ENCODE results near the gene AKAP6. TPM values are rescaled to one million over a fixed set of nuclear protein-coding genes. Genes with fewer than 3 reads are reported as not detected.

Gene AKAP6
- total RNA-seq, 2 experiments from 2014 or later = 0.83 to 1.7 TPM

GRCh38 chr14:32669391-32669790, 340.3 kb downstream of the AKAP6 start:
- no peaks in the 10 kb centered on the region for H3K36me3 Mint-ChIP-seq (ENCODE audit: low read depth)
- no peaks in the 10 kb centered on the region for H3K27me3 Mint-ChIP-seq (ENCODE audit: low read depth)
- no peaks in the 10 kb centered on the region for H3K9me3 Mint-ChIP-seq (ENCODE audit: insufficient read depth)
- no peaks in the 10 kb centered on the region for H3K4me1 Mint-ChIP-seq (ENCODE audit: low read depth)
- ATAC-seq (no peak), DNase-seq (no peak)
- ChIA-PET POLR2A (no interaction called here), CTCF (no interaction called here)
- no peak overlapping the region for H3K4me3 Mint-ChIP-seq
- no peak overlapping the region for H3K27ac Mint-ChIP-seq

DNA sequence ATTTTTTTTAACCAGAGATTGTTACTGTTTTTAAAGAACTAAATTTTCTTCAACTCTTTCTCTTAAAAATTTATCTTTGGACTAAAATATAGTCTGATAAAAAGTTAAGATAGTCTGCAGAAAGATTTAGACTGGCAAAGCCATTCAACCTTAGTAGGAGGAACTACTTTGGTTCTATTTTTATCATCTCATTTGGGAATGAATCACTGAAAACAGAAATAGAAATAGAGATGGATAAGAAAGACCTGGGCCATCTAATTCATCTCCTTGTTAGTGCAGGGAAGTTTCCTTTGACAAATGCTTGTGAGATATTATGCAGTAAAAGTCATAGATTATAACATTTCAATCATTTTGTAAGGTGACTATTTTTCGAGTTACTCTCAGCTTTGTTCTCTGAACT, 346.3 kb downstream of the AKAP6 start:
- no peak overlapping the region for H3K4me3 Mint-ChIP-seq
- no peak overlapping the region for H3K27ac Mint-ChIP-seq
- no peaks in the 10 kb centered on the region for H3K4me1 Mint-ChIP-seq (ENCODE audit: low read depth)
- no peak for DNase-seq
- POLR2A ChIA-PET = no interaction called here
- CTCF ChIA-PET = no interaction called here
- H3K9me3 Mint-ChIP-seq (ENCODE audit: insufficient read depth) = no peaks in the 10 kb centered on the region
- no peak for ATAC-seq
- H3K36me3 Mint-ChIP-seq (ENCODE audit: low read depth) = no peaks in the 10 kb centered on the region
- H3K27me3 Mint-ChIP-seq (ENCODE audit: low read depth) = no peaks in the 10 kb centered on the region

DNA sequence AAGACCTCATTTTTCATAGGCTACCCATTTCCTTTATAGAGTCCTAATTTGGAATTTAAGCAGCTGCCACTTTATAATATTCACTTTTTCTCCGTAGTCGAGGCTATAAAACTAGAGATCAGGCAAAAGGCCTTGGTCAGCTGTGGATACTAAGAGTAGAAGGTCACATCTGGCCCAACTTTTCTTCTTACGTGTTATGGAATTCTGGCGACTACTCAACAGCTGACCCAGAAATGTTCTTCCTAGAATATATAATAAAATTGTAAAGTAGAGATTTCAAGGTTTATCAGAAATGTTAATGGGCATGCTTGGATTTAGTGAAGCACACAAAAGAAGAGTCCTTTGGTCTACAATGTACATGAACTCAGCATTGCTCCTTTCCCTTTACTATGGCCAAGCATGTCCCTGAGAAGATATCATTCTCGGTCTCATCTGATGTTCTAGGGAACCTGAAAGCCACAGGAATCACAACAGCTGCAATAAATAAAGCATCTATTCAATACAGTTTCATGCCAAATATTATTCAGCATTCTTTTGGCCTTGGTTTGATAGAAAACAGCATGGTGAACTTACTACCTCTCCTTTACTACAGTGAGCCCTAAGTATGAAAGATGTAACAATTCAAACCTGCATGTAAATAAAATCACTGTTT, 348.2 kb downstream of the AKAP6 start:
- Mint-ChIP-seq H3K4me3 (no peak overlapping the region), H3K27me3 (ENCODE audit: low read depth) (no peaks in the 10 kb centered on the region), H3K36me3 (ENCODE audit: low read depth) (no peaks in the 10 kb centered on the region), H3K4me1 (ENCODE audit: low read depth) (no peaks in the 10 kb centered on the region), H3K9me3 (ENCODE audit: insufficient read depth) (no peaks in the 10 kb centered on the region), H3K27ac (no peak overlapping the region)
- no peak for ATAC-seq
- DNase-seq = no peak
- ChIA-PET CTCF (no interaction called here), POLR2A (no interaction called here)

- no peaks in the 10 kb centered on the region for H3K27me3 Mint-ChIP-seq (ENCODE audit: low read depth)
- no peak for ATAC-seq
- no peaks in the 10 kb centered on the region for H3K9me3 Mint-ChIP-seq (ENCODE audit: insufficient read depth)
- ChIA-PET CTCF (no interaction called here), POLR2A (no interaction called here)
- no peak overlapping the region for H3K27ac Mint-ChIP-seq
- H3K4me3 Mint-ChIP-seq = no peak overlapping the region
- H3K4me1 Mint-ChIP-seq (ENCODE audit: low read depth) = no peaks in the 10 kb centered on the region
- DNase-seq = no peak
- no peaks in the 10 kb centered on the region for H3K36me3 Mint-ChIP-seq (ENCODE audit: low read depth)
Observed at GRCh38 chr14:32678088-32678487, 349.0 kb downstream of the AKAP6 start.

- CTCF ChIA-PET = no interaction called here
Observed at GRCh38 chr14:32679927-32680612, 351.0 kb downstream of the AKAP6 start.

GRCh38 chr14:32681598-32681997, 352.5 kb downstream of the AKAP6 start:
- no peak overlapping the region for H3K4me3 Mint-ChIP-seq

More at GRCh38 chr14:32679927-32680612, 351.0 kb downstream of the AKAP6 start:
- Mint-ChIP-seq H3K27ac (no peak overlapping the region), H3K36me3 (ENCODE audit: low read depth) (no peaks in the 10 kb centered on the region), H3K9me3 (ENCODE audit: insufficient read depth) (no peaks in the 10 kb centered on the region), H3K4me1 (ENCODE audit: low read depth) (no peaks in the 10 kb centered on the region), H3K27me3 (ENCODE audit: low read depth) (no peaks in the 10 kb centered on the region), H3K4me3 (no peak overlapping the region)
- no peak for DNase-seq
- POLR2A ChIA-PET = no interaction called here
- no peak for ATAC-seq

GRCh38 chr14:32682214-32682613, 353.1 kb downstream of the AKAP6 start:
- ATAC-seq = no peak
- Mint-ChIP-seq H3K9me3 (ENCODE audit: insufficient read depth) (no peaks in the 10 kb centered on the region), H3K36me3 (ENCODE audit: low read depth) (no peaks in the 10 kb centered on the region), H3K27me3 (ENCODE audit: low read depth) (no peaks in the 10 kb centered on the region), H3K4me3 (no peak overlapping the region), H3K4me1 (ENCODE audit: low read depth) (no peaks in the 10 kb centered on the region), H3K27ac (no peak overlapping the region)
- DNase-seq = no peak
- CTCF ChIA-PET = no interaction called here
- POLR2A ChIA-PET = no interaction called here

More at GRCh38 chr14:32681598-32681997, 352.5 kb downstream of the AKAP6 start:
- no peak for ATAC-seq
- no peaks in the 10 kb centered on the region for H3K27me3 Mint-ChIP-seq (ENCODE audit: low read depth)
- DNase-seq = no peak
- H3K9me3 Mint-ChIP-seq (ENCODE audit: insufficient read depth) = no peaks in the 10 kb centered on the region
- H3K36me3 Mint-ChIP-seq (ENCODE audit: low read depth) = no peaks in the 10 kb centered on the region
- POLR2A ChIA-PET = no interaction called here
- CTCF ChIA-PET = no interaction called here
- H3K27ac Mint-ChIP-seq = no peak overlapping the region
- no peaks in the 10 kb centered on the region for H3K4me1 Mint-ChIP-seq (ENCODE audit: low read depth)

- no peak overlapping the region for H3K4me3 Mint-ChIP-seq
- ChIA-PET POLR2A (no interaction called here), CTCF (no interaction called here)
- no peaks in the 10 kb centered on the region for H3K9me3 Mint-ChIP-seq (ENCODE audit: insufficient read depth)
- no peak for DNase-seq
- no peaks in the 10 kb centered on the region for H3K36me3 Mint-ChIP-seq (ENCODE audit: low read depth)
- no peak for ATAC-seq
- H3K27ac Mint-ChIP-seq = no peak overlapping the region
- no peaks in the 10 kb centered on the region for H3K27me3 Mint-ChIP-seq (ENCODE audit: low read depth)
- no peaks in the 10 kb centered on the region for H3K4me1 Mint-ChIP-seq (ENCODE audit: low read depth)
Observed at GRCh38 chr14:32683679-32684078, 354.6 kb downstream of the AKAP6 start.

- Mint-ChIP-seq H3K9me3 (ENCODE audit: insufficient read depth) (no peaks in the 10 kb centered on the region), H3K4me3 (no peak overlapping the region), H3K27ac (no peak overlapping the region), H3K4me1 (ENCODE audit: low read depth) (no peaks in the 10 kb centered on the region), H3K36me3 (ENCODE audit: low read depth) (no peaks in the 10 kb centered on the region), H3K27me3 (ENCODE audit: low read depth) (no peaks in the 10 kb centered on the region)
- DNase-seq = no peak
- ATAC-seq = no peak
- POLR2A ChIA-PET = no interaction called here
- CTCF ChIA-PET = no interaction called here
Observed at GRCh38 chr14:32688941-32689340, 359.8 kb downstream of the AKAP6 start.

- H3K36me3 Mint-ChIP-seq (ENCODE audit: low read depth) = no peaks in the 10 kb centered on the region
- DNase-seq (no peak), ATAC-seq (no peak)
- no peak overlapping the region for H3K4me3 Mint-ChIP-seq
- ChIA-PET CTCF (no interaction called here), POLR2A (no interaction called here)
- no peak overlapping the region for H3K27ac Mint-ChIP-seq
- no peaks in the 10 kb centered on the region for H3K4me1 Mint-ChIP-seq (ENCODE audit: low read depth)
- no peaks in the 10 kb centered on the region for H3K27me3 Mint-ChIP-seq (ENCODE audit: low read depth)
- H3K9me3 Mint-ChIP-seq (ENCODE audit: insufficient read depth) = no peaks in the 10 kb centered on the region
Observed at GRCh38 chr14:32692441-32692840, 363.3 kb downstream of the AKAP6 start.

- no peak for ATAC-seq
- CTCF ChIA-PET = no interaction called here
- POLR2A ChIA-PET = no interaction called here
- H3K27ac Mint-ChIP-seq = no peak overlapping the region
- H3K27me3 Mint-ChIP-seq (ENCODE audit: low read depth) = no peaks in the 10 kb centered on the region
- H3K36me3 Mint-ChIP-seq (ENCODE audit: low read depth) = no peaks in the 10 kb centered on the region
- H3K4me3 Mint-ChIP-seq = no peak overlapping the region
- no peaks in the 10 kb centered on the region for H3K9me3 Mint-ChIP-seq (ENCODE audit: insufficient read depth)
- H3K4me1 Mint-ChIP-seq (ENCODE audit: low read depth) = no peaks in the 10 kb centered on the region
- DNase-seq = no peak
Observed at GRCh38 chr14:32693114-32693513, 364.0 kb downstream of the AKAP6 start.

- H3K4me3 Mint-ChIP-seq = no peak overlapping the region
- ChIA-PET CTCF (no interaction called here), POLR2A (no interaction called here)
- no peak for DNase-seq
- no peaks in the 10 kb centered on the region for H3K4me1 Mint-ChIP-seq (ENCODE audit: low read depth)
- H3K9me3 Mint-ChIP-seq (ENCODE audit: insufficient read depth) = no peaks in the 10 kb centered on the region
- no peaks in the 10 kb centered on the region for H3K36me3 Mint-ChIP-seq (ENCODE audit: low read depth)
- no peaks in the 10 kb centered on the region for H3K27me3 Mint-ChIP-seq (ENCODE audit: low read depth)
- ATAC-seq = no peak
- H3K27ac Mint-ChIP-seq = no peak overlapping the region
Observed at GRCh38 chr14:32694795-32695449, 365.8 kb downstream of the AKAP6 start.
